K562 treated with DMSO at 1 percent for 24 hours (cell line): Measurements from ENCODE around the gene ERO1B. TPM values are rescaled to one million over a fixed set of nuclear protein-coding genes. Genes with fewer than 3 reads are reported as not detected.

Experiments used
- total RNA-seq: library from RNA; unstranded; fragments of 300-600 nt; gene quantifications from 2 replicates; pipeline ENCODE4 v1.2.3, GENCODE V29; 2022; ENCODE audit warnings: low read depth; ENCODE audit not compliant: insufficient read depth

ERO1B gene, protein sequence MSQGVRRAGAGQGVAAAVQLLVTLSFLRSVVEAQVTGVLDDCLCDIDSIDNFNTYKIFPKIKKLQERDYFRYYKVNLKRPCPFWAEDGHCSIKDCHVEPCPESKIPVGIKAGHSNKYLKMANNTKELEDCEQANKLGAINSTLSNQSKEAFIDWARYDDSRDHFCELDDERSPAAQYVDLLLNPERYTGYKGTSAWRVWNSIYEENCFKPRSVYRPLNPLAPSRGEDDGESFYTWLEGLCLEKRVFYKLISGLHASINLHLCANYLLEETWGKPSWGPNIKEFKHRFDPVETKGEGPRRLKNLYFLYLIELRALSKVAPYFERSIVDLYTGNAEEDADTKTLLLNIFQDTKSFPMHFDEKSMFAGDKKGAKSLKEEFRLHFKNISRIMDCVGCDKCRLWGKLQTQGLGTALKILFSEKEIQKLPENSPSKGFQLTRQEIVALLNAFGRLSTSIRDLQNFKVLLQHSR
- total RNA-seq, result 5.0 and 5.2 TPM in 2 replicates

DNA sequence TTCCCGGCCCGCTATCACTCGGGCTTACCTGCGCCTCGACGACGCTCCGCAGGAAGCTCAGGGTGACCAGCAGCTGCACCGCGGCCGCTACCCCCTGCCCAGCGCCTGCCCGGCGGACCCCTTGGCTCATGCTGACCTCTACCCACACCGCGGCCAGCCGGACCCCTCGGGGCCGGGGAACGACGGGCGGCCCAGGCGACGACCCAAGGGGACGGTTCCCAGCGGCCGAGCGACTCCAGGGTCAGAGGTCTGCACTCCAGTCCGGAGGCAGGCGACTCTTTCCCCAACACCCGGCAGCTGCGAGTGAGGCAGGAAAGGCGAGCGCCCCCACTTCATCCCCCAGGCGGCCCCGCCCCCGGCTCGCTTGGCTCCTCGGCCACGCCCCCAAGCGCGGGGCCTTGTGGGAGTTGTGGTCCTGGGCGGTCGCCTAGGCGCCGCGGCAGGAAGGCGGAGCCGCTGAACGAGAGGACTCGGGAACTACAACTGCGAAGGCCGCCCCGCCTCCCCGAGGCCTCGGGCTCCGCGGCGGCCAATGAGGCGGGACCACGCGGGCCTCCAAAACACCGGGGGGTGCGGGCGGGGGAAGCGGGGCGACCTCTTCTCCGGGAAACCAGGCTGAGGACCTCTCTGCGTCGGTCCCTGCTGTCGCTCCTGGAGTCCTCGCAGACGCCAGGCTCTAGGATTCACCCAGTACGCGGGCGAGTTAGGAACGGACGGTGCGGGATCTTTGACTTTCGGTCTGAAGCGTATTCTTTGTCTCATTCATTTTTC is at the start of gene ERO1B:
Gene ERO1B, minus strand, starts transcription at position 305 of the 771 bp plus-strand sequence. Its CDS starts 175 bp downstream, at position 130.

Other genes starting within 250 kb of the ERO1B start
- gene NID1, start 216.9 kb downstream of the ERO1B start, total RNA-seq, result 0.05 TPM in 1 of 2 replicates, not detected in the other
- 1.4 and 11.0 TPM in 2 replicates for gene GPR137B, start 139.4 kb downstream of the ERO1B start, total RNA-seq
- gene EDARADD, start 112.3 kb upstream of the ERO1B start, total RNA-seq, result 12.2 and 14.0 TPM in 2 replicates
- gene LGALS8, start 242.0 kb upstream of the ERO1B start, total RNA-seq, result 43.1 and 50.3 TPM in 2 replicates